Body of pancreas (tissue), 4 donors: Measurements from ENCODE around the gene SCAMP1.

Experiments used
- POLR2A ChIP-seq, 3 donors: fragments of 450-650 bp; IDR thresholded peaks; one replicate each; pipeline ENCODE4 v1.6.1; 2016; ENCODE audit warnings: antibody characterized with exemption in 3 of 3, mild to moderate bottlenecking in 2 of 3
- TF ChIP-seq, protein P1 (sequence below), 7 experiments: fragments of 450-650 bp in 4 of 7; fragments of 200-600 bp in 3 of 7; sonication (generic) in 3 of 7; IDR thresholded peaks; one replicate each; pipeline ENCODE4 v1.5.1; 2016 to 2019; ENCODE audit warnings: antibody characterized with exemption in 7 of 7

GRCh38 chr5:78526049-78526525 lies 165.7 kb downstream of the SCAMP1 start:
- TF ChIP-seq, protein P1, sequence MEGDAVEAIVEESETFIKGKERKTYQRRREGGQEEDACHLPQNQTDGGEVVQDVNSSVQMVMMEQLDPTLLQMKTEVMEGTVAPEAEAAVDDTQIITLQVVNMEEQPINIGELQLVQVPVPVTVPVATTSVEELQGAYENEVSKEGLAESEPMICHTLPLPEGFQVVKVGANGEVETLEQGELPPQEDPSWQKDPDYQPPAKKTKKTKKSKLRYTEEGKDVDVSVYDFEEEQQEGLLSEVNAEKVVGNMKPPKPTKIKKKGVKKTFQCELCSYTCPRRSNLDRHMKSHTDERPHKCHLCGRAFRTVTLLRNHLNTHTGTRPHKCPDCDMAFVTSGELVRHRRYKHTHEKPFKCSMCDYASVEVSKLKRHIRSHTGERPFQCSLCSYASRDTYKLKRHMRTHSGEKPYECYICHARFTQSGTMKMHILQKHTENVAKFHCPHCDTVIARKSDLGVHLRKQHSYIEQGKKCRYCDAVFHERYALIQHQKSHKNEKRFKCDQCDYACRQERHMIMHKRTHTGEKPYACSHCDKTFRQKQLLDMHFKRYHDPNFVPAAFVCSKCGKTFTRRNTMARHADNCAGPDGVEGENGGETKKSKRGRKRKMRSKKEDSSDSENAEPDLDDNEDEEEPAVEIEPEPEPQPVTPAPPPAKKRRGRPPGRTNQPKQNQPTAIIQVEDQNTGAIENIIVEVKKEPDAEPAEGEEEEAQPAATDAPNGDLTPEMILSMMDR (IDR thresholded peaks at IDR 0.05) = no peak
- TF ChIP-seq POLR2A (IDR thresholded peaks at IDR 0.05) = no peak
